HG02798 (cell line): ENCODE results near the gene DRD3.
A peak's percentile ranks its signal among the peaks of the same experiment; 100 is the strongest.

Source experiments
- ATAC-seq: cut with Tn5 transposase; IDR thresholded peaks from one replicate; pipeline ENCODE4 v1.9.1; 2021; ENCODE audit warnings: mild to moderate bottlenecking; ENCODE audit not compliant: unreplicated experiment, poor library complexity

DRD3 gene

DNA sequence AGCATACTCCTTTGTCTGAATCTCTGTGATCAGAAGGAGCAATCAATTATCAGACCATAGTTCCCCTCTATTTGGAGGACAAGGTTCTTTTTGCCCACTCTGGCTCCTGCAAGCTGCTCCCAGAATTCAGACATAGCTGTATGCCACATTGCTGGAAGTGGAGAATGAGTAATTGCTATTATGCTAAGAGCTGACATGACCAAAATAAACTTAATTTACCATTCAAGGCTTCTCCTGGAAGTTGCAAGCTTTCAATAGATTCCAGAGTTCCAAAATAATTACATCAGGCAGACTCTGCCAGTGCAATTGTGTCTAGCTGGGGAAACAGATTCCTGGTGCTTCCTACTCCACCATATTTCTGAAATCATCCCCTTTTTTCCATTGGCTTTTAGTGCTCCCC is 7.6 kb upstream of the DRD3 start:
- ATAC-seq: no peak

- ATAC-seq: no peak
Observed at GRCh38 chr3:114179575-114179974, 723 bp upstream of the DRD3 start.

DNA sequence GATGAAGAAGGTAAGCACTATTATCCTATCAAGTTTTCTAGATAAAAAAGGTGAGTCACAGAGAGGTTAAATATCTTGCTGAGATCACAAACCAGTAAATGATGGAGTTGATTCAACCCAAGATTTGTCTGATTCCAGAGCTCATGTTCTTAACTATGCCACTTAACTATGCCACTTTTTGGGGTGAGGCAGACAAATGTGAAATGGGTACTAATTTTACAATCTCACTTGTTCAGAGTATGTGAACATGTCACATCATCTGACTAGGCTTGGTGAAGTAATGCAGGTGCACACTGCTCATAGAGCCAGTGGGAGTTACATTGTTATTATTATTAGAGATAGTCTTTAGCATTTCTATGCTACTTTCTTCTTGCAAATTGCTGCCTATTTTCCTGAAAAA is 2.0 kb downstream of the DRD3 start:
- no peak for ATAC-seq

- no peak for ATAC-seq
Observed at GRCh38 chr3:114176487-114176886, 2.4 kb downstream of the DRD3 start.

GRCh38 chr3:114175204-114175987 is 3.5 kb downstream of the DRD3 start:
- no peak for ATAC-seq

- no peak for ATAC-seq
Observed at GRCh38 chr3:114171677-114172076, 7.2 kb downstream of the DRD3 start.

DNA sequence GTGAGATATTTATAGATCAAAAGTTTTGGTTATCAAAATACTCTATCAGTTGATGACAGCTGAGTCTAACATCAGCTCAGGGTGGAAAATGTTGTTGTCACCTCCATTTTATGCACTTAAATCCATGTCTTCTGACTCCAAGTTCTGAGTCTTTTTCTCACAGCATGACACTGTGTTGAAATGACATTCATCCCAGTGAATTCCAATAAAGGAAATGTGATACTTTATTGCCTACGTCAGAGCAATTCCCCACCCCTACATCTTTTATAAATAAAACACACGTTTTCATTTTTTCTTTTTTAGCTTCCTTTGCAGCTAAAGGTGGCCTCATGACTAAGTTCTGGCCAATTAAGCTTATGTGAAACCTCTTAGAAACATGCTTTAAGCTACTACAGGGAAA is 10.7 kb downstream of the DRD3 start:
- ATAC-seq: no peak

DNA sequence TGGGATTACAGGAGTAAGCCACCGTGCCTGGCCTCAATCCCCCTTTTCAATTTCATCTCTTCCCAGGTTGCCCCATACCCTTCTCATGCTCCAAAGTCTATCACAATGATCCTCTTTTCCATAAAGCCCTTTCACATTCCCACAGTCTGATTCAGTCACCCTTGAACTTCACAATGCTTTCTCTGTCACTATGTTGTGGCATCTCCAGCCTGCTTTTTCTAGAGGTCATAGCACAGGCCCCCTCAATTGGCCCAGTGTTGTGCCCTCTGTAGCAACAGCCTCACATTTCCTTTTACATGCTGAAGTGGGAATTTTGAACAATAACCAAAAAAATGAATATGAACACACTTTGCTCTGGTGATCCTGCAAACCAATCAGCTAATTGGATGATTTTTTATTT is 21.5 kb downstream of the DRD3 start:
- ATAC-seq: no peak

- ATAC-seq: no peak
Observed at GRCh38 chr3:114155370-114155821, 23.5 kb downstream of the DRD3 start.

DNA sequence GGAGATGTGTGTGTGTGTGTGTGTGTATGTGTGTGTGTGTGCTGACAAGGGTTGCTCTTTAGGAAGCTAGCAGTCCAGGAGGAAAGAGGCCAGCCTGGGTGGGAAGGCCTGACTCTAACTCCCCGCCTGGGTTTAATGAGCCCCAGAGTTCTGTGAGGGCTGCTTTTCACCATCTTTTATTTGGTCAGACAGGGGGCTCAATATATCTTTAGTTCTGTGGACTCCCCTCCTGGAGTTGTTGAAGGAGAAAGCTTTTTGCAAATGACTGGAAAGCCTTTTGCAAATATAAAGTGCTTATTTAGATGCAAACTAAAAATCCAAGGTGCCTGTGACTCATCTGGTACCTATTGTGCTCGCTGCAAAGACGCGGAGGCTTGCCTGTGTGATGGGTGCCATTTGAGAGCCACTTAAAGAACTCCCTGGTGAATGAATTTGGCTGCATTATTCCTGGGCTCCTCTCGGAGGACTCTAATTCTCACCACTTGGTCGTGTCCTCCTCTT is 24.5 kb downstream of the DRD3 start:
- no peak for ATAC-seq

DNA sequence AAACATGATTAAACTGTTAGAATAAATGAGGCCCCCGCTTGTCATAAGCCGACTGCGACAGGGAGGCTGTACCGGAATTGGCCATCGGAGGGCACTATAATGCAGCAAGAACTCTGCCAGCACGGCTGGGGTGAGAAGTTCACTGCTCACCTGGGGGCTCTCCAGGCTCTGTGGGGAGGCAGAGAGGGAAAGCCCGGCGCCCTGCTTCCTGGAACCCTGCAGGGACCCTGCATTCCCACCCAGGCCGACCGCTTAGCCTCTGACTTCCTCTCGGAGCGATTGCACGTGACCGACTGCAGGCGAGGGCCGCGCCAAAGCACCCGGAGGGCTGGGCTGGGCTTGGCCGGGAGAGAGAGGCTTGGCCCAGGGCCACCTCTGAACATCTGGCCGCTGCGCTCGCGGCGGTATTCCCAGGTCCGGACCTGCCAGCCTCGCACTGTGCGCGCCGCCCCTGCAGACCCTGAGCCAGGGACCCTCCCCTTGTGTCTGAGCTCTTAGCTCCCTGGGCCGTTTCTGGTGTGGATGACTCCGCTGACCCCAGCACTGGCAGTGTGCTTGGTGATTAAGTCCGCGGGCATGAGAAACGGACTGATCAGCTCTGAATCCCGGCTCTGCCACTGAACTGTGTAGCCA is 26.2 kb downstream of the DRD3 start:
- peak; percentile 95 for ATAC-seq

DNA sequence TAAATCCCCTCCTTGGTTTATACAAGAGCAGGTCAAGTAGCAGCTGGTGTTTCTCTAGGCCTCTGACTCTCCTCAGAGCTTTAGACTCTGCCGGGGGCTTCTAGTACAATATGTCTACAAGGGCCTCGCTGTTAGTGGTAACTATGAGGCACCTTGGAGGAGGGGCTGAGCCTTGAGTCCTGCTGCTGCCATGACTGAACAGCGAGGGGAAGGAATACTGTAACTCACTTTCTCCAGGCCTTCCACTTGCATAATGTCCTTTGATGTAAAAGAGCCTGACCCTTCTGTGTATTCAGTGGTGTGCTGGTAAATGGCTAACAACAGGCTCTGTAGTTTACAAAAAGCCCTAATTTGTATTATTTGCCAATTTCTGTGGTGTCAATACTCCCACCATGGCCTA is 27.8 kb downstream of the DRD3 start:
- no peak for ATAC-seq

GRCh38 chr3:114147251-114147650 is 31.6 kb downstream of the DRD3 start:
- no peak for ATAC-seq

DNA sequence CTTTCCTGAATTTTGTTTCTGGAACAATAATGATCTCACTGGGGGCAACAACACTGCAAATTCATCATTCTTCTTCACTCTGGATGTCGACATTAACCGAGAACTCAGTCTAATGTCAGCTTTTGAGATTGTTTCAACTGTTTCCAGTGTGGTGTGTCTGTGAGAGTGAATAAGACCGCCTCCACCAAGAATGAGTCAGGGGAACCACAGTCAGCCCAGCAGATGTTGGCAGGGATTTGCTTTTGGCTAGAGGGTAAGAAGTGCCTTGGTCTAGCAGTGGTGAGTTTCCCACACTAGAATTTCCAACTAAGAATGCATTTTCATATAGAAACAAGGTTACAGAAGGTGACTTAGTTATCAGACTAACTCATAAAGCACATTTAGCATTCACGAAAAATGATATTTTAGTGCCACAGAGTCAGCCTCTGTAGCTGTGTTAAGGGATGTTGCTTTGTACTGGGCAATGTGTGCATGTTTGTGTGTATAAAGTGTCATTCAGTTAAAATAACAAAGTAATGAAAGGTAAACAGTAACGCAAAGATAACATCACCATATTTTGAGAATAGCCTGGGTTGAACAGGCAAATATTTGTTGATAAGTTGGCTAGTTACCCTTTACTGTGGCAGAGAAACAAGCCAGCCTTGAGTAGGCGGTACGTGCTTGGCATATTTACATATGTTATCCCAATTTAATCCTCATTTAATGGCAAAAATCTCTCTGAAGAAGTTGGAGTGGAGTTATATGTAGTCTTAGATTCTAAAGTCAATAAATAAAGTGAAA is 33.8 kb downstream of the DRD3 start:
- ATAC-seq: peak; percentile 68

- no peak for ATAC-seq
Observed at GRCh38 chr3:114143817-114144216, 35.0 kb downstream of the DRD3 start.

DNA sequence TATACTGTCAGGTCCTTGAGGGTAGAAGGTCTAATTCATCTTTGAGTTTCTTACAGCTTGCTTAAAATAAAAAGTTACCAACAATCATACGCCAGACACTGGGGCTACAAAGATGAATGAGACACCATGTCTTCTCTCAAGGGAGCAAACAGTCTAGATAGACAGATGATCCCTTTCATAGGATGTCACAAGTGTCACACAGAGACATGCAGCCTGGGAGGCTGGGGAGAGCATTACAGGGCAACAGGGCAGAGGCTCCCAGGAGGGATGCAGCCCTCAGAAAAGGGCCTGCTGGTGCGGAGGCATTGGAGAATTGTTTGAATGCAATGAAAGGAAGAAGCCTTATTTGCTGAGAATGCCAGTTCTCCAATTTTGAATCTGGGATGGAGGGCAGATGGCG is 39.0 kb downstream of the DRD3 start:
- no peak for ATAC-seq

DNA sequence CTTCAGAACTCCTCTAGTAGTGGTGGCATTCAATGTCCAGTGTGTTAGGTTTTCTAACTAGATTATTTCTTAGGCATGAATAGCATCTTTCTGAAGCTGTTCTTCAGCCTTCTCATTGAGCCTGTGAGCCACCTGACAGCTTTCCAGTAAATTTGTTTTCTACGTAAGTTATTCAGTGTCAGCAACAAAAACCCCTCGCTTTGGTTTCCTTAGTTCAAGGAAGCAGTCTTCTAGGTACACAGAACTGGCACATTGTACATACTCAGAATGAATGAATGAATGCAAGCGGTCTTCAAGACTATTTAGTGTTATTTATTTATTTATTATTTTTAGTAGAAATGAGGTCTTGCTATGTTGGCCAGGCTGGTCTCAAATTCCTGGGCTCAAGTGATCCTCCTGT is 44.9 kb downstream of the DRD3 start:
- ATAC-seq: no peak

GRCh38 chr3:114132500-114132899 is 46.4 kb downstream of the DRD3 start:
- no peak for ATAC-seq

- no peak for ATAC-seq
Observed at GRCh38 chr3:114128826-114129225, 50.0 kb downstream of the DRD3 start.

GRCh38 chr3:114128231-114128630 is 50.6 kb downstream of the DRD3 start:
- no peak for ATAC-seq

DNA sequence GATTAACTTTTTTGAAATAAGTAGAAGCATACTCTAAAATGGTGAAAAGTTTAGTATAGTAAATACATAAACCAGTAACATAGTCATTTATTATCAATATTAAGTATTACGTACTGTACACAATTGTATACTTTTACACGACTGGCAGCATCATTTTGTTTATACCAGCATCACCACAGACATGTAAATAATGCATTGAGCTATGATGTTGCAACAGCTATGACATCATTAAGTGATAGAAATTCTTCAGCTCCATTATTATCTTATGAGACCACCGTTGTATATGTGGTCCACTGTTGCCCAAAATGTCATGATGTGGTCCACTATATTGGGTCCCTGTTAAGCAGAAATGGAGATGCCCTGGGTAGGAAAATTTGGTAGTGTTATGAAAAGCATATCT is 51.3 kb downstream of the DRD3 start:
- ATAC-seq: no peak
